Medulla oblongata (tissue), 1 donor: Measurements from ENCODE around the gene SULT4A1.

ENCODE experiments used
- DNase-seq: peaks from one replicate; pipeline ENCODE4 v3.0.0-alpha.2; 2015; ENCODE audit errors: extremely low spot score

Gene SULT4A1

GRCh38 chr22:43812149-43812842 lies 50.0 kb downstream of the SULT4A1 start, which contains the start of gene EFCAB6:
TSS of gene EFCAB6 (minus strand) at chr22:43812305. CDS start at chr22:43782318, 29,987 bp downstream.
- DNase-seq: peak; percentile 96

GRCh38 chr22:43811777-43812148 lies 50.5 kb downstream of the SULT4A1 start:
- DNase-seq: no peak

- DNase-seq: no peak
Measured at GRCh38 chr22:43802897-43803495, 59.3 kb downstream of the SULT4A1 start.

- no peak for DNase-seq
Measured at GRCh38 chr22:43800970-43801369, 61.3 kb downstream of the SULT4A1 start.

GRCh38 chr22:43798492-43798891 lies 63.8 kb downstream of the SULT4A1 start:
- DNase-seq: no peak

GRCh38 chr22:43796567-43796966 lies 65.7 kb downstream of the SULT4A1 start:
- peak; percentile 64 for DNase-seq

GRCh38 chr22:43795320-43795719 lies 67.0 kb downstream of the SULT4A1 start:
- DNase-seq: no peak

- DNase-seq: no peak
Measured at GRCh38 chr22:43792905-43793304, 69.4 kb downstream of the SULT4A1 start.

GRCh38 chr22:43789452-43789851 lies 72.9 kb downstream of the SULT4A1 start:
- no peak for DNase-seq

GRCh38 chr22:43783777-43784176 lies 78.5 kb downstream of the SULT4A1 start:
- DNase-seq: no peak

- DNase-seq: no peak
Measured at GRCh38 chr22:43782448-43782847, 79.9 kb downstream of the SULT4A1 start.

- DNase-seq: peak; percentile 2
Measured at GRCh38 chr22:43777286-43777685, 85.0 kb downstream of the SULT4A1 start.

GRCh38 chr22:43776081-43776670 lies 86.1 kb downstream of the SULT4A1 start:
- DNase-seq: no peak
